B cell (primary cell): Measurements from ENCODE around the gene RIBC1. TPM values are rescaled to one million over a fixed set of nuclear protein-coding genes. Genes with fewer than 3 reads are reported as not detected.
A peak's percentile ranks its signal among the peaks of the same experiment; 100 is the strongest.

ENCODE experiments used
- ATAC-seq: fragments of 200-7000 bp; cut with Tn5 transposase; one replicate; pipeline ENCODE4 v1.10.0; 2021; ENCODE audit warnings: low read depth, mild to moderate bottlenecking, moderate number of reproducible peaks, moderate library complexity
- CTCF ChIA-PET: fragments of 350-600 bp; sonication (Branson Sonifier 250); formaldehyde crosslinking; loops from one replicate; lab custom pipeline; 2021; ENCODE audit warnings: antibody characterized with exemption, inconsistent platforms; lab: Charles Lee
- POLR2A ChIA-PET: fragments of 350-600 bp; sonication (Branson Sonifier 250); formaldehyde crosslinking; loops from one replicate; lab custom pipeline; 2021; ENCODE audit warnings: antibody characterized with exemption; lab: Charles Lee
- DNase-seq: peaks from one replicate; pipeline ENCODE4 v3.0.0; 2013
- H2AFZ ChIP-seq: 2 replicates; pipeline ENCODE4 v1.6.1; 2012; ENCODE audit warnings: mild to moderate bottlenecking, low read depth, low read length; ENCODE audit not compliant: insufficient read depth, poor library complexity, severe bottlenecking
- H3K27ac ChIP-seq, 2 donors: 1 replicate in 1 of 2; 2 replicates in 1 of 2; pipeline ENCODE4 v1.5.1; 2012 to 2013; ENCODE audit warnings: low read length in 2 of 2, mild to moderate bottlenecking in 2 of 2, moderate library complexity in 1 of 2
- H3K27me3 ChIP-seq, 4 experiments: fragments of 200-600 bp in 1 of 4; sonication (generic) in 1 of 4; replicated peaks in 1 of 4; 1 replicate in 2 of 4; 2 replicates in 2 of 4; pipeline versions ENCODE4 v1.6.1 to v1.7.0; 2013 to 2016; ENCODE audit warnings: low read length in 3 of 4, mild to moderate bottlenecking in 2 of 4, mixed read lengths in 1 of 4, moderate library complexity in 1 of 4; ENCODE audit not compliant: insufficient read depth in 4 of 4, control insufficient read depth in 3 of 4; ENCODE audit errors: control extremely low read depth in 1 of 4
- H3K36me3 ChIP-seq, 2 experiments: replicated peaks in 1 of 2; 1 replicate in 1 of 2; 2 replicates in 1 of 2; pipeline versions ENCODE4 v1.6.1 to v1.7.1; 2013; ENCODE audit warnings: low read length in 1 of 2; ENCODE audit not compliant: insufficient read depth in 2 of 2, control insufficient read depth in 1 of 2; ENCODE audit errors: control extremely low read depth in 1 of 2, extremely low read depth in 1 of 2
- H3K4me1 ChIP-seq, 2 donors: fragments of 200-600 bp in 1 of 2; sonication (generic) in 1 of 2; 1 replicate in 1 of 2; 2 replicates in 1 of 2; pipeline versions ENCODE4 v1.5.1 to v1.6.1; 2013 to 2017; ENCODE audit warnings: low read length in 2 of 2; ENCODE audit not compliant: control insufficient read depth in 2 of 2, insufficient read depth in 2 of 2
- H3K4me2 ChIP-seq: replicated peaks from 2 replicates; pipeline ENCODE3; 2012; ENCODE audit warnings: mild to moderate bottlenecking, low read depth, low read length; ENCODE audit not compliant: poor library complexity, severe bottlenecking
- H3K4me3 ChIP-seq, 5 experiments: fragments of 200-600 bp in 1 of 5; sonication (generic) in 1 of 5; 1 replicate in 3 of 5; 2 replicates in 2 of 5; pipeline versions ENCODE4 v1.5.1 to v1.7.0; 2011 to 2016; ENCODE audit warnings: low read length in 4 of 5, mild to moderate bottlenecking in 4 of 5, low read depth in 2 of 5, control low read depth in 1 of 5, moderate library complexity in 1 of 5; ENCODE audit not compliant: insufficient read depth in 1 of 5; ENCODE audit errors: control extremely low read depth in 1 of 5, extremely low read depth in 1 of 5
- H3K79me2 ChIP-seq: fragments of 200-600 bp; sonication (generic); one replicate; pipeline ENCODE4 v1.6.0; 2016; ENCODE audit warnings: low read length; ENCODE audit not compliant: control insufficient read depth, insufficient read depth
- H3K9ac ChIP-seq: fragments of 200-600 bp; sonication (generic); 2 replicates; pipeline ENCODE4 v1.6.1; 2017; ENCODE audit warnings: mild to moderate bottlenecking, low read length, moderate library complexity
- H3K9me3 ChIP-seq, 3 donors: one replicate each; pipeline versions ENCODE4 v1.6.1 to v1.7.1; 2013; ENCODE audit warnings: low read length in 2 of 3; ENCODE audit not compliant: control insufficient read depth in 2 of 3, insufficient read depth in 1 of 3; ENCODE audit errors: control extremely low read depth in 1 of 3
- H4K20me1 ChIP-seq: 2 replicates; pipeline ENCODE4 v1.6.0; 2012; ENCODE audit warnings: mild to moderate bottlenecking, low read length; ENCODE audit not compliant: insufficient read depth, control insufficient read depth, poor library complexity, severe bottlenecking
- H3K27ac Mint-ChIP-seq: one replicate; pipeline ENCODE4 v1.8.0; 2021; ENCODE audit warnings: mixed read lengths
- H3K27me3 Mint-ChIP-seq: one replicate; pipeline ENCODE4 v1.8.0; 2021; ENCODE audit warnings: mixed read lengths
- H3K4me1 Mint-ChIP-seq: one replicate; pipeline ENCODE4 v1.8.0; 2021; ENCODE audit warnings: mixed read lengths
- H3K4me3 Mint-ChIP-seq: one replicate; pipeline ENCODE4 v1.8.0; 2021; ENCODE audit warnings: mixed read lengths
- H3K9me3 Mint-ChIP-seq: one replicate; pipeline ENCODE4 v1.8.0; 2022; ENCODE audit warnings: mixed read lengths; ENCODE audit not compliant: insufficient read depth
- EZH2 ChIP-seq: IDR thresholded peaks from 2 replicates; pipeline ENCODE4 v1.6.1; 2012; ENCODE audit warnings: borderline replicate concordance, low read depth, mild to moderate bottlenecking, moderate library complexity, low read length; ENCODE audit not compliant: insufficient read depth, poor library complexity, severe bottlenecking
- WGBS: methylation state at CpG from one replicate; pipeline ENCODE4 v1.1.5; 2013; ENCODE audit warnings: missing lambda C conversion rate; ENCODE audit not compliant: insufficient coverage; 5-methylcytosine and 5-hydroxymethylcytosine counted together
- intact Hi-C: fragments of 100-400 bp; cut with micrococcal nuclease; formaldehyde crosslinking; loops from one replicate; pipeline ENCODE4 v1.10.0; 2022
- polyA plus RNA-seq: library from polyadenylated mRNA; depleted of rRNA; stranded (reverse); fragments of >200 nt; gene quantifications from 2 replicates; pipeline ENCODE4 v1.2.3, GENCODE V29; 2012
- total RNA-seq, 2 donors: library from RNA; stranded (reverse); fragments of 120-200 nt in 1 of 2; gene quantifications; 1 replicate in 1 of 2; 2 replicates in 1 of 2; pipeline versions ENCODE4 v1.2.3 to v1.2.4, GENCODE V29; 2013 to 2022
- TF ChIP-seq, protein P1 (sequence below): fragments of 200-600 bp; IDR thresholded peaks from one replicate; pipeline ENCODE4 v1.8.0; 2022; ENCODE audit warnings: antibody characterized with exemption, mild to moderate bottlenecking

RIBC1 gene
- total and polyA plus RNA-seq, 2 donors (not counting 1 experiment from before 2014, with no cell fraction given) = 0.95 to 1.0 TPM

DNA sequence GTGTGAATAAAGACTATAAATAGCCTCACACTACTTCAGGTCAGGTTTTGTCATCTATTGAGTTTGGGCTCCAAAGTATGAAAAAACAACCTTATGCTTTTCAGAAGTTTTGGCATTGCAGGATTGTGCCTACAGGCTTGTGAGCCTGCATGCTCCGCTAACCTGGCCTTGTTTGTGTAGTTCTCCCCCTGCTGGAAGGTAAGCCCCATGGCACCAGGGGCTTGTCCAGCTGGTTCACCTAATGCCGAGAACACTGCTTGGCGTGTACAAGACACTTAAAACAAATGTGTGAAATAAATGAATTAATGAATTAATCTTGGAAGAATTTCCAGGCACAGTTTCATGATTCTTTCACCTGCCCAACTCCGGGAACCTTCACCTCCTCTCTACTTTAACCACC lies 13.3 kb downstream of the RIBC1 start:
- no peak overlapping the region for H3K4me3 Mint-ChIP-seq

DNA sequence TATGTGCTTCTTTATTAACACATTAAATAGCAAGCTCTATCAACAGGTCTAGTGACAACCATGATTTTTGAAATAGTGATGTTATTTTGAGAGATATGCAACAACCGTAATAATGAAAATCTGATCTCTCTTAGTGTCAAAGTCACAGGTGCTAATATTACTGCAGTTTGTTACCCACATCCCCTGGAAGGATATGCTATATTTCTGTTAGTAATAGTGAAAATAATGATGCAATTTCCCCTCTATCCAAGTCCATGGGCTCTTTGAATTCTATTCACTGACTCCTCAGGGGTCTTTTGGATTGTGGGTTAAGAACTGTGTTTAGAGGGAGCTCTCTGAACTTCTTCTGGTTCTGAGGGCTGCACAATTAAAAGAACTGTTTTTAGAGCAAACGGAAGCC lies 14.5 kb downstream of the RIBC1 start:
- H3K4me2 ChIP-seq = no peak overlapping the region
- H3K9me3 ChIP-seq = peaks cover 0 to 3% (median 0%) of the 10 kb centered on the region in 3 donors
- H3K79me2 ChIP-seq = peaks cover 8% of the 10 kb centered on the region
- Mint-ChIP-seq H3K4me3 (no peak overlapping the region), H3K4me1 (peaks cover 22% of the 10 kb centered on the region), H3K27me3 (peaks cover 12% of the 10 kb centered on the region), H3K9me3 (no peaks in the 10 kb centered on the region), H3K27ac (no peak overlapping the region)
- no peak overlapping the region for H2AFZ ChIP-seq
- TF ChIP-seq, protein P1, sequence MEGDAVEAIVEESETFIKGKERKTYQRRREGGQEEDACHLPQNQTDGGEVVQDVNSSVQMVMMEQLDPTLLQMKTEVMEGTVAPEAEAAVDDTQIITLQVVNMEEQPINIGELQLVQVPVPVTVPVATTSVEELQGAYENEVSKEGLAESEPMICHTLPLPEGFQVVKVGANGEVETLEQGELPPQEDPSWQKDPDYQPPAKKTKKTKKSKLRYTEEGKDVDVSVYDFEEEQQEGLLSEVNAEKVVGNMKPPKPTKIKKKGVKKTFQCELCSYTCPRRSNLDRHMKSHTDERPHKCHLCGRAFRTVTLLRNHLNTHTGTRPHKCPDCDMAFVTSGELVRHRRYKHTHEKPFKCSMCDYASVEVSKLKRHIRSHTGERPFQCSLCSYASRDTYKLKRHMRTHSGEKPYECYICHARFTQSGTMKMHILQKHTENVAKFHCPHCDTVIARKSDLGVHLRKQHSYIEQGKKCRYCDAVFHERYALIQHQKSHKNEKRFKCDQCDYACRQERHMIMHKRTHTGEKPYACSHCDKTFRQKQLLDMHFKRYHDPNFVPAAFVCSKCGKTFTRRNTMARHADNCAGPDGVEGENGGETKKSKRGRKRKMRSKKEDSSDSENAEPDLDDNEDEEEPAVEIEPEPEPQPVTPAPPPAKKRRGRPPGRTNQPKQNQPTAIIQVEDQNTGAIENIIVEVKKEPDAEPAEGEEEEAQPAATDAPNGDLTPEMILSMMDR = no peak
- TF ChIP-seq EZH2 = no peak
- ATAC-seq = no peak
- no CpG with 5 or more reads among the region's 2 CpGs for WGBS
- H3K36me3 ChIP-seq = peaks cover 0 to 1% of the 10 kb centered on the region in 2 experiments
- no peak overlapping the region for H3K27ac ChIP-seq
- ChIA-PET POLR2A (no interaction called here), CTCF (interaction anchor here (1.0 to 2.8 kb wide), 4 partner anchors 15 to 125 kb away, joined by 3 to 19 read pairs (median 10); partner anchors contain the start of genes RIBC1 and SMC1A)
- peaks cover 22 to 30% of the 10 kb centered on the region in 2 donors for H3K4me1 ChIP-seq
- peaks cover 0 to 15% (median 8%) of the 10 kb centered on the region in 4 experiments for H3K27me3 ChIP-seq
- no peaks in the 10 kb centered on the region for H4K20me1 ChIP-seq
- no peak overlapping the region for H3K4me3 ChIP-seq
- H3K9ac ChIP-seq = no peak overlapping the region
- intact Hi-C loops = loop anchor here (2.0 to 10.0 kb wide), 2 partner anchors 124 to 212 kb away; partner anchors contain the start of gene KDM5C
- DNase-seq = no peak

More for the DNA sequence above, 13.3 kb downstream of the RIBC1 start:
- Mint-ChIP-seq H3K27ac (no peak overlapping the region), H3K9me3 (no peaks in the 10 kb centered on the region), H3K4me1 (peaks cover 18% of the 10 kb centered on the region), H3K27me3 (peaks cover 12% of the 10 kb centered on the region)
- Histone ChIP-seq H4K20me1 (no peaks in the 10 kb centered on the region), H3K36me3 (peaks cover 0 to 11% of the 10 kb centered on the region in 2 experiments), H2AFZ (no peak overlapping the region), H3K4me2 (no peak overlapping the region), H3K9ac (no peak overlapping the region), H3K79me2 (peaks cover 8% of the 10 kb centered on the region), H3K27ac (no peak overlapping the region), H3K4me3 (no peak overlapping the region), H3K9me3 (peaks cover 0 to 3% (median 0%) of the 10 kb centered on the region in 3 donors), H3K27me3 (peaks cover 0 to 15% (median 7%) of the 10 kb centered on the region in 4 experiments), H3K4me1 (peaks cover 18 to 21% of the 10 kb centered on the region in 2 donors)
- ChIA-PET POLR2A (interaction anchor here (1.2 kb wide), 1 partner anchor 13 kb away, joined by 4 read pairs; the partner anchor contains the start of gene RIBC1), CTCF (interaction anchor here (0.6 to 2.8 kb wide), 9 partner anchors 10 to 145 kb away, joined by 3 to 19 read pairs (median 4); partner anchors contain the start of genes RIBC1 and SMC1A)
- no peak for TF ChIP-seq EZH2
- TF ChIP-seq, protein P1 = peak; percentile 71
- ATAC-seq (peak; percentile 59), DNase-seq (peak; percentile 72)
- 0% methylated on average over 1 of the region's 4 CpGs for WGBS
- intact Hi-C loops = loop anchor here (2.0 to 10.0 kb wide), 2 partner anchors 123 to 211 kb away; partner anchors contain the start of gene KDM5C
